ENCODE measurements around the gene LENG9.

DNA sequence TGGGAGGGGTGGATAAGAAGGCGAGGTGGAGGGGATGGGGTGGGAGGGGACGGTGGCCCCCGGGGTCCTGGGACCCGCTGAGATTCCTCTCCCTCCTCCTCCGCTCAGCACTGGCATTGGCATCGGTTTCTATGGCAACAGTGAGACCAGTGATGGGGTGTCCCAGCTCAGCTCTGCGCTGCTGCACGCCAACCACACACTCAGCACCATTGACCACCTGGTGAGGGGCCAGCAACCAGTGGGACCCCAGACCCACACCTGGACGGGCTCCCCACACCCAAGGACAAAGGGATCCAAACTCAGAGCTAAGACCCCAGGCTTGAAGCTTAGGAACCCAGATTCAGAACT lies 42.4 kb downstream of the LENG9 start:
- TF ChIP-seq POLR2AphosphoS5 (IDR thresholded peaks at IDR 0.05; ENCODE audit: low read depth, low read length) (no peak), PAX5 (IDR thresholded peaks at IDR 0.05; ENCODE audit: insufficient read depth, low read length, severe bottlenecking) (no peak), TAF1 (IDR thresholded peaks at IDR 0.05; ENCODE audit: low read depth, low read length) (no peak), POLR2A (IDR thresholded peaks at IDR 0.05; ENCODE audit: low read depth, low read length) (no peak), POU2F2 (IDR thresholded peaks at IDR 0.05; ENCODE audit: low read depth, low read length) (no peak), SPI1 (IDR thresholded peaks at IDR 0.05; ENCODE audit: low read depth, low read length) (no peak)
